ENCODE measurements around the gene ATP6V1G3.

DNA sequence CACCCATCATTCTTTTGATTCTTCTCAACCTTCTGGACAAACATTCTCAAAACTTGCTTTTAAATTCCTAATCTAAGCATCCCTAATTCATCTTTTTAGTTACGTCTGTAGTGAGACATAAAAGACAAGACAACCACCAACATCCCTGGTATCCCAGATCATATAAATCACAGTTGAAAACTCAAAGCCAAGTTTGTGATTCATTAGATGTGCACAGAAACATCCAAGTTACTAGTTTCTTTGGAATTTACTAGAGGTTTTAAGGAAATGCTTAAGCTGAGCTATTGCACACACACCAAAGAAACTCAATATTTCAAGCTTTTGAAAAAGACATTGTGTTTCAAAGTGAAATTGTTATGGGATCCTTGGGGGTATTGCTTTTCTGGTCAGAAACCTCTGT is 47.6 kb downstream of the ATP6V1G3 start:
- TF ChIP-seq CTCF (IDR thresholded peaks at IDR 0.05; ENCODE audit: low read length) (no peak), EZH2 (IDR thresholded peaks at IDR 0.05; ENCODE audit: borderline replicate concordance, low read length) (no peak)
